CD4-positive, alpha-beta T cell treated with Interleukin-4 for 4 hours (primary cell): ENCODE measurements around the gene NDUFV3.
"Not testable (repeated sequence)": the region's sequence is repeated elsewhere in the genome, so short reads cannot be mapped to it uniquely, and the experiment has no call there.

Source experiments
- DNase-seq: peaks from one replicate; pipeline ENCODE4 v3.0.0-alpha.2; 2020

NDUFV3 gene

GRCh38 chr21:42858185-42858847, 34.8 kb upstream of the NDUFV3 start:
- no peak for DNase-seq

GRCh38 chr21:42858957-42859890, 33.9 kb upstream of the NDUFV3 start:
- no peak for DNase-seq

GRCh38 chr21:42859891-42860230, 33.2 kb upstream of the NDUFV3 start:
- DNase-seq, result no peak

DNA sequence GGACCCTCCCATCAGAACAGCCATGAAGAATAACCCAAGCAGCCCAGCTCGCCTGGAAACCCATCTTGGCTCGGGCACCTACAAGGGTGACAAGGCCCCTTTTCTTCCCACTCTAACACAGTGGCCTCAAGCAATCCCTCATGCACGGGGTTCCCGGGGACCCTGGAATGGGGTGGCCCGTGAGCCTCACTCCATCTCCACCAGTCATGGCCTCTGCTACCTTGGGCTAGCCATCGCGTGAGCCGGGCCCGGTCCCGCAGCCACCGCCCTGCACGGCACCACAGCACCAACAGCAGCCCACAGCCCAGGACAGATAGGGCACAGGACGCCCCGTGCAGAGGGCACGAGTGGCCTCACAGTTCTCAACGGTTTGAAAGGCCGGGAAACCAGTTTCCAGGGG, 32.8 kb upstream of the NDUFV3 start:
- DNase-seq, result no peak

GRCh38 chr21:42861311-42861847, 31.7 kb upstream of the NDUFV3 start:
- no peak for DNase-seq

DNA sequence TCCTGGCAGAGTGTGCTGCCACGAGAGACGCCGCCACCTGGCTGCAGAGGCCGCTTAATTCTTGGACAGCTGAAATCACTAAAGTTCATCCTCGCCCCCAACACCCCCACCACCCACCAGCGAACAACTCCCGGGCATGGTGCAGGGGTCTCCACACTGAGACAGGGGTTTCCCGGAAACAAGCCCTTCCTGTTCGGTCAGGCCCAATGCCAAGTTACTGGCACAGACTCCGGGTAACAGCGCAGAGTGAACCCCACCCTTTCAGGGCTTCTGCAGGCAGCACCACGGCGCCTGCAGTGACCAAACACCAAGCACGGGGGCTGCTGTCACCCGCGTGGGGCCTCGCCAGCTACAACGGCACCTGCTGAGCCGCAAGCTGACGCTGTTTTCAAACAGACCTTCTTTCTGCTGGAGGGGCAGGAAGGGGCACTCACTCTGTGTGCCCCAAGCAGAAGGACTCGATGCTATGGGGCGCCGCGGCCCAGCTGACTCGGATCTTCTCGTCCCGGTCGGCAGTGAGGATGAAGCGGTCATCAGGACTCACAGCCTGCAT, 31.2 kb upstream of the NDUFV3 start:
- DNase-seq, result no peak

GRCh38 chr21:42862774-42863503, 30.2 kb upstream of the NDUFV3 start:
- no peak for DNase-seq

DNA sequence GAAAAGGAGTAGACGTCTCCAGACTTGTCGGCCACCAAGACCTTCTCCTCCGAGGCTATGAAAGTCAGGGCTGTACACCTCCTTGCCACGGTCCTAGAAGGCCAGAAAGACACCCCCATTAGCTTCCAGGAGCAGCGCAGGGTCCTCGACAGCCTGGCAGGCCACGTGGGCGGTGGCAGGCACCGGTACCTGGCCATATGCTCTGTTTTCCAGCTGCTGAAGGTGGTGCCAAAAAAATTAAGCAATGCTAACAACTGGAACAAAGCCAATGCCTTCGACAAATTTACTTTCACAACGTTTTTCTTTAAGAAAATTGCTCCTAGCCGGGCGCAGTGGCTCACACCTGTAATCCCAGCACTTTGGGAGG, 29.6 kb upstream of the NDUFV3 start:
- no peak for DNase-seq

GRCh38 chr21:42864286-42864685, 28.8 kb upstream of the NDUFV3 start:
- no peak for DNase-seq

DNA sequence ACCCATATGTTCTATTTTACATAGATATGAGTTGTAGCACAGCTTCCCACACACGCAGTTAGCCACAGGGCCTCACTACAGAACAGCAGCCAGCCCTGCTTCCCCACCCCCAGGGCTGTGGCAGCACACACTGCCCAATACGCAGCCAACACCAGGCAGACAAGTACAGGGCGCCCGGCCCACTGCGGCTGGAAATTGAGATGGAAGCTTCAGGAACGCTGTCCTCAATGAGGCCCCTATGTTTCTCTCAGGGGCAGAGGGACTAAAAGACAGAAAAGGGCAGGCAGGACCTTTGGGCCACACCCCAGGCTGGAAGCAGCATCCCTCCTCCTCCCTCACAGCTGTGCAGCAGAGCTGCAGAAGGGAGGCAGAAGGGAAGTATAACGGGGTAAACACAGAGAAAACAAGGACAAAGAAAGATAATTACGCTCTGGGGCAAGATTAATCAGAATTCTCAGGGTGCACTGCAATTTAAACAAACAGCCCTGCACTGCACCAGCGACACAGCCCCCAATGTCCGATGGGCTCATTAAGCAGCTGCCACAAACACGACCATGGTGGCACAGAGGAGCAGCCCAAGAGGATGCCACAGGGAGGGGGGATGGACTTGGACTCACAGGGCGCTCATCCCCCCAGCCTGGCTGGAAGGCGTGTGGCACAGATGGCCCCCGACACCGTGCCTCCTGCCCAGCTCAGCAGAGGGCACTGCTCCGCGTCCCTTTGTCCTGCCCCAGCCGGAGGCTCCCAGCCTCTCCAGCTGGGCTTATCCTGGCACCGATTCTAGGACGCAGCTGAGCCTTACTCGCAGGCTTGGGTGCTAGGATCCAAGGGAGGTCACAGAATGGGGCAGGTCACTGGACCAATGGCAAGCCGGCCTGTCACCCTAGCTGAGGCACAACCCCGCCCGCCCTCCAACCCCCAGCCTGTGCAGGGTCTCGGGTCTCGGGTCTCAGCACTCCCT, 28.0 kb upstream of the NDUFV3 start:
- DNase-seq, result no peak

DNA sequence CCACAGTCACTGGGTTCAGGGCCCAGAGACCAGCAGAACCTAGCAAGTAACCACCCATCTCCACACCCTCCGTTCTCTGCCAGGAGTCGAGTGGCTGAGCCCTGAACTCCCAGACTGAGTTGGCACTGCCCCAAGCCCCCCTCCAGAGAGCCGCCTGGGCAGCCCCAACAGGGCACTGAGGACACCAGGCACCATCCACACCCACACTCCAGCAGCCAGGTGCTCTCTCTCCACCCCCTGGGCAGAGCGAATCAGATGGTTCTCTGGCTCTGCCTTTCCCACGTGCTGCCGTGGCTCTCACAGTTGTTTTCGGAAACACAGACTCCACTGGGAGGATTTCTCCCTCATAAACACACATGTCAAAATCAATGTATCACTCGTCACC, 27.3 kb upstream of the NDUFV3 start:
- DNase-seq, result no peak

DNA sequence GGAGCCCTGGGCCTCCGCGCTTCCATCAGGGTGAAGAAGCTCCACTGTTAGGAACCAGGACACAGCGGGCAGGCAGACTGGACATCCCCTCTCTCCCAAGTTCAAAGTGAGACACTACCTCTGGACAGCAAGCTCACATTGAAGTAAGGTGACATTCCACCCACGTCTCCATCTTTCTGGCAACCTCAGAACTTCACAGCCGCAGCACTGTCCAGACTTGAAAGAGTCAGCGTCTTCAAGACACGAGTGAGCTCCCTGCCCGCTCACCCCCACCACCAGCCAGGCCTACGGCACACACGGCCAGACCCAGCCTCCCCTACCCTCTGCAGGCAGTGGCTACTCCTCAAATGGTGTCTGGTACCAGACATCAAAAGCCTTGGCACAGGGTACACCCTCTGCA, 24.9 kb upstream of the NDUFV3 start:
- no peak for DNase-seq

- DNase-seq, result no peak
These were observed 20.0 kb upstream of the NDUFV3 start for GRCh38 chr21:42873096-42873495.

DNA sequence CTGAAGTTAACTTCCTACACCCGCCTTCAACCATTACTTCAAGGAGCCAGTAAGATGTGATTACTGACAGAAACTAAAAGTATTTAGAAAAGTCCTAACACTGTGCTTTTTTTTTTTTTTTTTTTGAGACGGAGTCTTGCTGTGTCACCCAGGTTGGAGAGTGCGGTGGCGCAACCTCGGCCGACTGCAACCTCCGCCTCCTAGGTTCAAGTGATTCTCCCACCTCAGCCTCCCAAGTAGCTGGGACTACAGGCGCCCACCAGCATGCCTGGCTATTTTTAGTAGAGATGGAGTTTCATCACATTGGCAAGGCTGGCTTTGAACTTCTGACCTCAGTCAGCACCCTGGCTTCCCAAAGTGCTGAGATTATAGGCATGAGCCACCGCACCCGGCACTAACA, 17.3 kb upstream of the NDUFV3 start:
- not testable (repeated sequence) for DNase-seq

DNA sequence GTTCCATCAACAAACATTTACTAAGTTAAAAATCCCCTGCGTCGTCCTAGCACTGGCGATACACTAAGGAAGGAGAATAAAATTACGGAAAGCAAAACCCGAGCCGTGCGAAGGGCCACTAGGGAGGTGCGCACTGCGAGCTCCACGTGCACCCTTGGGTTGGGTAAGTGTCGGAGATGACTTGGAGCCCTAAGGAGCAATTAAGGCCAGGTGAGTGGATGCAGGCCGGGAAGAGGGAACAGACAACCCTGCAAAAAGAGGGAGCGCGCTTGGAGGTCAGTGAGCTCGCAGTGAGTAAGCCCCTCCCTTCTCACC, 14.5 kb upstream of the NDUFV3 start:
- peak; percentile 1 for DNase-seq

DNA sequence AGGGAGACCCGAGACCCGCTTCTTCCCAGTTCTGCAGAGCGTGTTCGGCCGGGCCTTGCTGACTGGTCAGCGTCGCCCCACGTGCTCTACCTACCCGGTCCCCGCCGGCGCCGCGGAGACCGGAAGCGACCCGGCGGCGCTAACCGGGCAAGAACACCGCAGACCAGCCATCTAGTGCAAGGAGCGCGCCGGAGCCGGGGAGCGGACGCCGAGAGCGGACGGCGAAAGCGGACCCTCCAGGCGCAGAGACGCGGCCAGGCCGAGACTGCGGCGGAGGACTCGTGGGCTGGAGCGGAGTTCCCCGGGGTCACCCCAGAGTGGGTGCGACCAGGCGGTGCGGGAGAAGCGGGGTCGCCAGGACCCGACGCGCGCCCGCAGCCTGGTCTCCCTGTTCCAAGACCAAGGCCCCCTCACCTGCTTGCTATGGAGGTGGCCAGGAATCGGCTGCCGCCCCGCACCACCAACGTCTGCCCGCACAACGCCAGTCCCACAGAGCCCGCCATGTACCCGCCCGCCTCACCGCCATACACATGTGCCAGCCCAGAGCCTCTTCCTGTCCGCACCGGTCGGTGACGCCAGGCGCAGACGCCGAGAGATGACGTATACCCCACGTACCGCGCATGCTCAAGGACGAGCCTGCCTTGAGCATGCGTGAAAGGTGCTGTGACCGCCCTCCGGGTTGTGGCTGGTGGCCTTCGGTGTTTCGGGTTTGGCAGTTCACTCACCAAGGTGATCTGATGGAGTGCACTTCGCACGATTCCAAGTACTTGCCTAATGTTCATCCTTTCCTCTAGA, 13.9 kb upstream of the NDUFV3 start, which contains the start of gene WDR4:
Gene WDR4, minus strand, starts transcription at position 547 of the 795 bp plus-strand sequence. Its CDS starts 44 bp downstream, at position 503.
- peak; percentile 97 for DNase-seq

DNA sequence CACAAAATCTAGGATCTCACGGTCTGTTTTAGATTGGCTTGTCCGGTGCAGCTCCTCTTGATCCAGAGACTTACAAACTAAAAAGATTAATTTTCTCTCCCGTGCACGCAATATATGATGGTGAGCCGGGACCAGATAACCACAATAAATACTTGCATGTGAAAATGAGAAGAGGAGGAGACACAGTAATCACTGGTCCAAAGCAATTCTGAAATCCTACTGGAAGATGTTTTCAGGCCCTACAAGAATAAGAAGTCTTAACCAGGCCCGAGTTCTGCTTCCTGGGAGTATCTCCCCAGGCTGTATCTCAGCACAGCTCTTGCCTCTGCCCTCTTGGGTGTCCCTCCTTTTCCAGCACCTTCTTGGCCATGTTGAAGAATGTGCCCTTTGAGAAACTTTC, 12.8 kb upstream of the NDUFV3 start:
- no peak for DNase-seq

DNA sequence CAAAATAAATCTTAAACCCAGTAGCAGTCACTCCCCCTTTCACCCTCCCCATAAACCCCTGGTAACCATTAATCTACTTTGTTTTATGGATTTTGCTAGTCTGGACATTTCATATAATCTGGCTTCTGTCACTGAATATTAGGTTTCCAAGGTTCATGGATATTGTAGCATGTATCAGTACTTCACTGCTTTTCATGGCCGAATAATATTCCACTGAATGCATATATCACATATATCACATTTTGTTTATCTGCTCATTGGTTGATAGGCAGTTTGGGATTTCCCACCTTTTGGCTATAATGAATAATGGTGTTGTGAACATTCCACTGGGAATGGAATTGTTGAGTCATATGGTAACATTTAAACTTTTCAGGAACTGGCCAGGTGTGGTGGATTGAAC, 9.2 kb upstream of the NDUFV3 start:
- DNase-seq, result no peak

GRCh38 chr21:42887326-42887725, 5.8 kb upstream of the NDUFV3 start:
- DNase-seq, result no peak

DNA sequence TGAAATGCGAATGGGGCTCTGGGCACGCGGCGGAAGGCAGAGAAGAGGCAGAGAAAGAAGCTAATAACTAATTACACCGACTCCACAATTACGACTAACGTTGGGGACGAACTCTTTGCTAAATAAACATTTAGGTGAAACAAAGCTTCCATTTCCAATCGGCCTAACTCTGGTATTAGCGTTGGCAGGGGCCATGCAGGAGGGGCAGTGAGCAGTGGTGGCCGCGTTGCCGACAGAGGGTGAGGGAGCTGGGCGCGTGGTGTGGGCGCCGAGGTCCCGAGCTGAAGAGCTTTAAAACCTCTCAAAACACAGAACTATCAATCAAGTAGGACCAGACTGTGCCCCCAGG, 553 bp upstream of the NDUFV3 start:
- DNase-seq, result no peak

GRCh38 chr21:42900446-42900845, 7.3 kb downstream of the NDUFV3 start:
- no peak for DNase-seq
